Measurements from ENCODE around the gene IL1B.

IL1B gene

DNA sequence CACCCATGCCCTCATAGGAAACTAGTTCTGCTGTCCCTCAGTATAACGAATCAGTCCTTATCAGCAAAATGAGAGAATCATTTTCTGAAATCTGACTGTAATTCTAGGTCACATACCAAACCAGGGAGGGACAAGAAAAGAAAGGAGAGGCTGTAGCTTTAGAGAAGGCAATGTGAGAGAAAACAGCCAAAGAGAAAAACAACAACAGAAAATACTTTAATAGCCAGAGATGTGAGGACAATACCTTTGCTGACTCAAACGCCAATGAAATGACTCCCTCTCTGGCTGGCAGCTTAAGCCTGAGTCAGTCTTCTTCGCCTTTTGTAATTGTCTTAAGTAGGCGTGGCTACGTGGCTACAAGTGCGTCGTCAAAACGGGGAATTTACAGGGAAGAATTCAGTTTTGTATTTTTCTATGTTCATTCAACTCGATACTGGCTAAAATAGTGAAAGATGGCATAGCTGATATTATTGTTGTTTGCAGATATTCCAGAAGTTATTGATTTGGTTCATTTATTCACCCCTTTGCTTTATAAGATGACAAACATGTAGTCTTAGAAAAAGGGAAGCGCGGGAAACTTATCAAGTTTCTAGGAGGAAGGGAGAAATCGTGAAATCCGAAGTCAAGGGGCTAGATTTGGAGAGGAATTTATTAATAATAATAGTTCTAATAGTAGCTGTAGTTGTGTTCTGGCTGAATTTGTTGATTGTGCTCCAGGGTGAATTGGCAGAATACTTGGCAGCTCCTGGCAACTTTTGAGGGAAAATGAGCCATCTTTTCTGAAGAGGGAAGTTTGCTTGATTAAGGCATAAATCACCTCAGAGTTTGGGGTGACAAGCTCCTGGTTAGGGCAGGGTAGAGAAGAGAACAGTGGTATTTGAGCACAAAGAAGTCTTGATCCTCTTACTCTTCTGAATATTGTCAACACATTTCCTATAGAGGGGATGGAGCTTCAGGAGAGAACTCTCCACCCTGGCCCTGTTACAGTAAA lies 52.1 kb downstream of the IL1B start, which contains the start of gene IL1A:
TSS of gene IL1A (minus strand) at position 295 of the 991 bp plus-strand sequence. CDS start 723 bp downstream, outside the sequence.
- no peak for TF ChIP-seq CTCF (conservative IDR thresholded peaks at IDR 0.05; ENCODE audit: low read depth, low read length)
- DNase-seq (ENCODE audit: low read depth) = peak; percentile 73

GRCh38 chr2:112783187-112783714 lies 53.3 kb downstream of the IL1B start:
- H3K4me3 ChIP-seq (ENCODE audit: low read depth, low read length) = no peak overlapping the region
- DNase-seq (ENCODE audit: low read depth) = no peak
- no peak for TF ChIP-seq CTCF (conservative IDR thresholded peaks at IDR 0.05; ENCODE audit: low read depth, low read length)

More for the DNA sequence above, 52.1 kb downstream of the IL1B start, which contains the start of gene IL1A:
- peak within 1 kb of the TSS; percentile 7 for H3K4me3 ChIP-seq (ENCODE audit: low read depth, low read length)

DNA sequence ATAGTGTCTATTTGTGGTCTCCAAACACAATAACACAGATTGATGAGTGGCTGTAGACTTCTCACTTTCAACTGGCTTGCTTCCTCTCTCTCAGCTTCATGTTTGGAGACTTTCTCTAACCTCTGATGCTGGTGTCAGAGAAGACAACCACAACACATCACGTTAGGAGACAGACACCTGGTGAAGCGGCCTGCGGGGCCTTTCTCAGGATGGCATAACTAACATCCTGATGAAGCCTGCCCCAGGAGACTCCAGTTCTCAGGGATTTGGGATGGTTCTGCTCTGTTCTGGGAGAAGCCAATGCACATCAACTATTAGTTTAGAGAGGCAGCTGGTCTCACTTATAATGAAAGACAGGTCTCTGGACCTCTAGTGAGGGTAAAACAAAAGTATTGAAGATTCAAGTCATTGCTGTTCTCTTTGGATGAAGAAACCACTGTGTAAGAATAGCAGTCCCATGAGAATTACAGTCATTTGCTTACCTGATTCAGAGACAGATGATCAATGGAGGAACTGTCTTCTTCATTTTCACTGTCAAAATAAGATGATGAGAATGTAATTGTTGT lies 54.3 kb downstream of the IL1B start:
- DNase-seq (ENCODE audit: low read depth) = no peak
- no peak overlapping the region for H3K4me3 ChIP-seq (ENCODE audit: low read depth, low read length)
- no peak for TF ChIP-seq CTCF (conservative IDR thresholded peaks at IDR 0.05; ENCODE audit: low read depth, low read length)
